Natural killer cell (primary cell): ENCODE results near the gene RPS5. TPM values are rescaled to one million over a fixed set of nuclear protein-coding genes. Genes with fewer than 3 reads are reported as not detected.

ENCODE experiments used
- ATAC-seq, 3 donors: fragments of 150-1000 bp in 2 of 3; fragments of 200-7000 bp in 1 of 3; cut with Tn5 transposase; 1 replicate in 1 of 3; 2 replicates in 2 of 3; pipeline ENCODE4 v1.10.0; 2021; ENCODE audit warnings: mild to moderate bottlenecking in 2 of 3, moderate library complexity in 2 of 3
- DNase-seq, 2 donors: peaks; one replicate each; pipeline versions ENCODE4 v3.0.0 to v3.0.0-alpha.2; 2013 to 2021; ENCODE audit warnings: mixed read lengths in 1 of 2
- H3K27ac ChIP-seq: one replicate; pipeline ENCODE4 v1.5.1; 2013; ENCODE audit warnings: mild to moderate bottlenecking, low read length
- H3K27me3 ChIP-seq: one replicate; pipeline ENCODE4 v1.6.1; 2013; ENCODE audit warnings: low read length; ENCODE audit not compliant: control insufficient read depth, insufficient read depth
- H3K36me3 ChIP-seq: one replicate; pipeline ENCODE4 v1.6.1; 2013; ENCODE audit warnings: low read length; ENCODE audit not compliant: control insufficient read depth, insufficient read depth
- H3K4me1 ChIP-seq: one replicate; pipeline ENCODE4 v1.6.1; 2013; ENCODE audit warnings: low read length; ENCODE audit not compliant: control insufficient read depth, insufficient read depth
- H3K4me3 ChIP-seq: one replicate; pipeline ENCODE4 v1.5.1; 2013; ENCODE audit warnings: low read length
- H3K9me3 ChIP-seq: one replicate; pipeline ENCODE4 v1.6.1; 2013; ENCODE audit warnings: low read length; ENCODE audit not compliant: control insufficient read depth, insufficient read depth
- H3K27ac Mint-ChIP-seq, 2 donors: one replicate each; pipeline ENCODE4 v1.8.0; 2022; ENCODE audit warnings: mild to moderate bottlenecking in 2 of 2, mixed read lengths in 2 of 2, moderate library complexity in 1 of 2
- H3K27me3 Mint-ChIP-seq, 2 donors: one replicate each; pipeline ENCODE4 v1.8.0; 2022; ENCODE audit warnings: low read depth in 2 of 2, mixed read lengths in 2 of 2
- H3K36me3 Mint-ChIP-seq: one replicate; pipeline ENCODE4 v1.8.0; 2022; ENCODE audit warnings: mixed read lengths
- H3K4me1 Mint-ChIP-seq, 2 donors: one replicate each; pipeline ENCODE4 v1.8.0; 2022; ENCODE audit warnings: mixed read lengths in 2 of 2
- H3K4me3 Mint-ChIP-seq: one replicate; pipeline ENCODE4 v1.8.0; 2022; ENCODE audit warnings: mild to moderate bottlenecking, moderate library complexity, mixed read lengths
- H3K9me3 Mint-ChIP-seq, 2 donors: one replicate each; pipeline ENCODE4 v1.8.0; 2022; ENCODE audit warnings: mixed read lengths in 2 of 2
- CTCF ChIP-seq: fragments of 200-600 bp; IDR thresholded peaks from one replicate; pipeline ENCODE4 v1.8.0; 2022; ENCODE audit warnings: antibody characterized with exemption
- WGBS: methylation state at CpG from one replicate; pipeline ENCODE4 v1.1.7; 2013; ENCODE audit warnings: missing lambda C conversion rate; ENCODE audit not compliant: insufficient coverage; 5-methylcytosine and 5-hydroxymethylcytosine counted together
- intact Hi-C: fragments of 100-400 bp; cut with micrococcal nuclease; formaldehyde crosslinking; loops from one replicate; pipeline ENCODE4 v1.14.2; 2022
- total RNA-seq, 4 donors: library from RNA; stranded (reverse); fragments of 120-200 nt in 1 of 4; gene quantifications; one replicate each; pipeline versions ENCODE4 v1.2.3 to v1.2.4, GENCODE V29; 2013 to 2022

RPS5 gene
- total RNA-seq, 3 donors from 2014 or later (not counting 1 experiment from before 2014, with no cell fraction given), result 406 to 580 (median 525) TPM

DNA sequence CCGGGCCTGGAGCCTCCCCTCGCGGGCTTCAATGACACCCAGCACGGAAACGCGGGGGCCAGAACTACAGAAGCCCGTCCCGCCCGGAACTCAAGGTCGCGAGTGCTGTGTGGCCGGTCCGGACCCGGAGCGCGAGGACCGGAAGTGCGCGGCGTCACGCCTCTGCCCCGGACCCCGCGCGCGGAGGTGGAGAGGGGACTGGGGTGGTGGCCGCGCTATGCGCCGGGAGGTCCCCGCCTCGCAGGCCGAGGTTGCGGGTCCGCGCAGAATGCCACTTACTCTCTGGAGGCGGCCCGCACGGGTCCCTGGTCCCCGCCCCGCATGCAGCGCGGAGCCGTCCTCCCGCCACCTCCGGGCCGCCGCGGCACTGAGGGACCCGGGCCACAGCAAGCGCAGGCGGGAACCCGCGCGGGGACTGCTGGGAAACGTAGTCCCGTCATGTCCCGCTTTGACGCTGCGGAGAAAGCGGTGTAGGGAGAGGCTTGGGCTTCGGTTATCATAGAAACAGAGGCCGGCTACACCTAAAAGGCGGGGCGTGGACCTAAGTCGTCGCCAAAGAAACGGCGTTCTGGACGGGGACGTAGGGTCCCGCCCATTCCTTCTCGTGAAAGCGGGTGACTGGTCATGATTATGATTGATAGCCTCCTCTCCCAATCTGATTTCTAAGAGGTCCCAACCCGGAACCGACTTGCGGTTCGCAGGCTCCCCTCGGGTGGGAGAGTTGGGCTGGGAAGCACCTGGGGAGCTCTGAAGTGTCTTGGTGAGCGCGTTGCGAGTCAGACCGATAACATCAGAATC lies 6.2 kb upstream of the RPS5 start, which contains the start of gene ZNF837:
TSS of gene ZNF837 (minus strand) at position 369 of the 798 bp plus-strand sequence. CDS start 11,698 bp downstream, outside the sequence.
- no peaks in the 10 kb centered on the region for H3K27me3 Mint-ChIP-seq
- under 1% methylated on average over 83 of the region's 83 CpGs for WGBS
- peak within 1 kb of the TSS; percentile 92 for H3K27ac ChIP-seq
- peak within 1 kb of the TSS; percentile 89 for H3K4me3 Mint-ChIP-seq
- no peak for TF ChIP-seq CTCF
- H3K9me3 ChIP-seq, result no peaks in the 10 kb centered on the region
- H3K4me3 ChIP-seq, result peak within 1 kb of the TSS; percentile 50
- intact Hi-C loops, result loop anchor here (1.0 to 10.0 kb wide), 6 partner anchors 20 to 196 kb away; partner anchors contain the start of genes ERVK3-1, ZNF132, ZNF274 and ZNF324
- peaks cover 13 to 28% of the 10 kb centered on the region in 2 donors for H3K4me1 Mint-ChIP-seq
- H3K27me3 ChIP-seq, result no peaks in the 10 kb centered on the region
- no peaks in the 10 kb centered on the region for H3K36me3 Mint-ChIP-seq
- H3K9me3 Mint-ChIP-seq, result no peaks in the 10 kb centered on the region
- ATAC-seq (peak; percentile 85 to 94 (median 86)), DNase-seq (peak; percentile 95 to 100)
- no peaks in the 10 kb centered on the region for H3K36me3 ChIP-seq
- H3K4me1 ChIP-seq, result peaks cover 36% of the 10 kb centered on the region
- H3K27ac Mint-ChIP-seq, result peak within 1 kb of the TSS; percentile 93 to 94

DNA sequence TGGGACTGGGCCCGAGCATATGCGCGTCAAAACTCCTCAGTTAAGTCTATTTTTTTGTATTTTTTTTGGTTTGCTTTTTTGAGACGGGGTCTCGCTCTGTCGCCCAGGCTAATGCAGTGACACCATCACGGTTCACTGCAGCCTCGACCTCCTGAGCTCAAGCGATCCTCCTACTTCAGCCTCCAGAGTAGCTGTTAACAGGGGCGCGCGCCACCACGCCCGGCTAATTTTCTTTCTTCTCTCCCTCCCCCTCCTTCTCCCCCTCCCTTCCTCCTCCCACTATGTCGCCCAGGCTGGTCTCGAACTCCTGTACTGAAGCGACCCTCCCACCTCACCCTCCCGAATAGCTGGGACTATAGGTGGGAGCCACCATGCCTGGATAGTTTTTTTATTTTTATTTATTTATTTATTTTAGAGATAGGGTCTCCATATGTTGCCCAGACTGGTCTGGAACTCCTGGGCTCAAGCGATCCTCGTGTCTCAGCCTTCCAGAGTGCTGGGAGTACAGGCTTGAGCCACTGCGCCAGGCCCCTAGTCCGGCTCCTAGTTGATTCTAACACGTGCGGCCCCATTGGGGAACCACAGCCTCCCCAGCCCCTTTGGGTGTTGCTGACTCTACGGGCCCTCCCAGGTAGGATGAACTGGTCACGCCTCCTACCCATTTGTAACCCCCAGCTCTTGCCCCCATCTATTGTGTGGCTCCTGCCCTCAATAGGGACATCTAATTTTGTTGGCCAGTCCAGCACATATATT lies 5.4 kb upstream of the RPS5 start:
- H3K36me3 Mint-ChIP-seq, result no peaks in the 10 kb centered on the region
- Histone ChIP-seq H3K27me3 (no peaks in the 10 kb centered on the region), H3K27ac (peak overlapping the region; percentile 92), H3K4me3 (peak overlapping the region; percentile 50), H3K4me1 (peaks cover 44% of the 10 kb centered on the region), H3K36me3 (no peaks in the 10 kb centered on the region), H3K9me3 (no peaks in the 10 kb centered on the region)
- 37% methylated on average over 22 of the region's 26 CpGs for WGBS
- H3K4me1 Mint-ChIP-seq, result peaks cover 13 to 36% of the 10 kb centered on the region in 2 donors
- no peaks in the 10 kb centered on the region for H3K27me3 Mint-ChIP-seq
- ATAC-seq, result no peak
- H3K4me3 Mint-ChIP-seq, result peak overlapping the region; percentile 89
- intact Hi-C loops, result loop anchor here (1.0 to 10.0 kb wide), 6 partner anchors 20 to 197 kb away; partner anchors contain the start of genes ERVK3-1, ZNF132, ZNF274 and ZNF324
- no peaks in the 10 kb centered on the region for H3K9me3 Mint-ChIP-seq
- no peak for TF ChIP-seq CTCF
- no peak for DNase-seq
- peak overlapping the region; percentile 93 to 94 for H3K27ac Mint-ChIP-seq

GRCh38 chr19:58382997-58383603 lies 4.0 kb upstream of the RPS5 start:
- ATAC-seq (no peak), DNase-seq (no peak)
- 96% methylated on average over 6 of the region's 6 CpGs for WGBS
- H3K36me3 ChIP-seq, result peaks cover 3% of the 10 kb centered on the region
- H3K4me1 Mint-ChIP-seq, result peaks cover 26 to 51% of the 10 kb centered on the region in 2 donors
- no peaks in the 10 kb centered on the region for H3K9me3 Mint-ChIP-seq
- no peak overlapping the region for H3K4me3 ChIP-seq
- no peak for TF ChIP-seq CTCF
- intact Hi-C loops, result loop anchor here (10.0 kb wide), 1 partner anchor 198 kb away; the partner anchor contains the start of gene ZNF274
- peak overlapping the region; percentile 93 to 94 for H3K27ac Mint-ChIP-seq
- H3K27ac ChIP-seq, result no peak overlapping the region
- H3K27me3 Mint-ChIP-seq, result no peaks in the 10 kb centered on the region
- H3K27me3 ChIP-seq, result no peaks in the 10 kb centered on the region
- H3K9me3 ChIP-seq, result no peaks in the 10 kb centered on the region
- H3K4me3 Mint-ChIP-seq, result peak overlapping the region; percentile 74
- H3K36me3 Mint-ChIP-seq, result no peaks in the 10 kb centered on the region
- H3K4me1 ChIP-seq, result peaks cover 55% of the 10 kb centered on the region
